IgD-negative memory B cell (primary cell): ENCODE results near the gene CLEC16A. TPM values are rescaled to one million over a fixed set of nuclear protein-coding genes. Genes with fewer than 3 reads are reported as not detected.
"Not testable (repeated sequence)": the region's sequence is repeated elsewhere in the genome, so short reads cannot be mapped to it uniquely, and the experiment has no call there.

Experiments
- H3K27ac Mint-ChIP-seq, 3 donors: one replicate each; pipeline ENCODE4 v1.8.0; 2020 to 2022; ENCODE audit warnings: mild to moderate bottlenecking in 3 of 3, mixed read lengths in 3 of 3, moderate library complexity in 1 of 3
- H3K27me3 Mint-ChIP-seq: one replicate; pipeline ENCODE4 v1.8.0; 2021; ENCODE audit warnings: mixed read lengths
- H3K36me3 Mint-ChIP-seq: one replicate; pipeline ENCODE4 v1.8.0; 2020; ENCODE audit warnings: mild to moderate bottlenecking, mixed read lengths
- H3K4me1 Mint-ChIP-seq, 3 donors: one replicate each; pipeline ENCODE4 v1.8.0; 2020 to 2022; ENCODE audit warnings: mixed read lengths in 3 of 3, mild to moderate bottlenecking in 1 of 3
- H3K4me3 Mint-ChIP-seq, 4 donors: one replicate each; pipeline ENCODE4 v1.8.0; 2020 to 2022; ENCODE audit warnings: mild to moderate bottlenecking in 4 of 4, mixed read lengths in 4 of 4, moderate library complexity in 3 of 4
- H3K9me3 Mint-ChIP-seq, 3 donors: one replicate each; pipeline ENCODE4 v1.8.0; 2020 to 2021; ENCODE audit warnings: mixed read lengths in 3 of 3, mild to moderate bottlenecking in 1 of 3
- polyA plus RNA-seq: library from polyadenylated mRNA; unstranded; fragments of 300-500 nt; fragmentation: Illumina TruSeq; gene quantifications from one replicate; pipeline ENCODE4 v1.2.3, GENCODE V29; 2021

Gene CLEC16A
- polyA plus RNA-seq, 1 donor from 2014 or later = 21.1 TPM

GRCh38 chr16:11097787-11098167 lies 153.4 kb downstream of the CLEC16A start:
- Mint-ChIP-seq H3K9me3 (no peaks in the 10 kb centered on the region), H3K27ac (peak overlapping the region in 2 of 3 donors; percentile 14 to 59), H3K4me3 (peak overlapping the region in 1 of 4 donors; percentile 52), H3K4me1 (peaks cover 31 to 39% (median 36%) of the 10 kb centered on the region in 3 donors), H3K27me3 (no peaks in the 10 kb centered on the region), H3K36me3 (peaks cover 9% of the 10 kb centered on the region)

GRCh38 chr16:11098601-11099390 lies 154.4 kb downstream of the CLEC16A start:
- peaks cover 9% of the 10 kb centered on the region for H3K36me3 Mint-ChIP-seq
- peaks cover 24 to 34% (median 30%) of the 10 kb centered on the region in 3 donors for H3K4me1 Mint-ChIP-seq
- no peaks in the 10 kb centered on the region for H3K27me3 Mint-ChIP-seq
- no peaks in the 10 kb centered on the region for H3K9me3 Mint-ChIP-seq
- no peak overlapping the region for H3K27ac Mint-ChIP-seq
- H3K4me3 Mint-ChIP-seq = no peak overlapping the region

GRCh38 chr16:11099672-11100205 lies 155.4 kb downstream of the CLEC16A start:
- Mint-ChIP-seq H3K36me3 (peaks cover 7% of the 10 kb centered on the region), H3K27ac (peak overlapping the region in 1 of 3 donors; percentile 73), H3K4me3 (peak overlapping the region in 2 of 4 donors; percentile 40 to 41), H3K27me3 (no peaks in the 10 kb centered on the region), H3K9me3 (no peaks in the 10 kb centered on the region), H3K4me1 (peaks cover 16 to 31% (median 28%) of the 10 kb centered on the region in 3 donors)

- peaks cover 6% of the 10 kb centered on the region for H3K36me3 Mint-ChIP-seq
- H3K9me3 Mint-ChIP-seq = no peaks in the 10 kb centered on the region
- H3K27me3 Mint-ChIP-seq = no peaks in the 10 kb centered on the region
- peak overlapping the region in 1 of 4 donors; percentile 41 for H3K4me3 Mint-ChIP-seq
- peaks cover 16 to 32% (median 30%) of the 10 kb centered on the region in 3 donors for H3K4me1 Mint-ChIP-seq
- H3K27ac Mint-ChIP-seq = peak overlapping the region in 1 of 3 donors; percentile 73
Measured at GRCh38 chr16:11100239-11100750, 155.9 kb downstream of the CLEC16A start.

- Mint-ChIP-seq H3K27me3 (no peaks in the 10 kb centered on the region), H3K4me3 (no peak overlapping the region), H3K27ac (peak overlapping the region in 1 of 3 donors; percentile 45), H3K4me1 (peaks cover 26 to 39% (median 37%) of the 10 kb centered on the region in 3 donors), H3K9me3 (no peaks in the 10 kb centered on the region), H3K36me3 (peaks cover 5% of the 10 kb centered on the region)
Measured at GRCh38 chr16:11101283-11101682, 156.9 kb downstream of the CLEC16A start.

- Mint-ChIP-seq H3K36me3 (peaks cover 5% of the 10 kb centered on the region), H3K27me3 (no peaks in the 10 kb centered on the region), H3K9me3 (no peaks in the 10 kb centered on the region), H3K27ac (peak overlapping the region in 1 of 3 donors; percentile 45), H3K4me3 (no peak overlapping the region), H3K4me1 (peaks cover 27 to 39% (median 37%) of the 10 kb centered on the region in 3 donors)
Measured at GRCh38 chr16:11101695-11102522, 157.5 kb downstream of the CLEC16A start.

- H3K4me1 Mint-ChIP-seq = peaks cover 25 to 39% (median 37%) of the 10 kb centered on the region in 3 donors
- H3K27me3 Mint-ChIP-seq = no peaks in the 10 kb centered on the region
Measured at GRCh38 chr16:11102523-11102898, 158.1 kb downstream of the CLEC16A start.

GRCh38 chr16:11103301-11103700 lies 158.9 kb downstream of the CLEC16A start:
- not testable (repeated sequence) for H3K9me3 Mint-ChIP-seq, H3K4me3 Mint-ChIP-seq, H3K27me3 Mint-ChIP-seq, H3K36me3 Mint-ChIP-seq
- H3K27ac Mint-ChIP-seq = peak overlapping the region in 2 of 3 donors; percentile 0 to 67
- H3K4me1 Mint-ChIP-seq = peaks cover 24 to 39% (median 37%) of the 10 kb centered on the region in 3 donors

More at GRCh38 chr16:11102523-11102898, 158.1 kb downstream of the CLEC16A start:
- no peaks in the 10 kb centered on the region for H3K9me3 Mint-ChIP-seq
- H3K36me3 Mint-ChIP-seq = peaks cover 3% of the 10 kb centered on the region
- H3K27ac Mint-ChIP-seq = no peak overlapping the region
- H3K4me3 Mint-ChIP-seq = peak overlapping the region in 1 of 4 donors; percentile 72

GRCh38 chr16:11104168-11105037 lies 160.0 kb downstream of the CLEC16A start:
- Mint-ChIP-seq H3K27me3 (no peaks in the 10 kb centered on the region), H3K36me3 (peaks cover 1% of the 10 kb centered on the region), H3K27ac (peak overlapping the region; percentile 18 to 59 (median 58)), H3K9me3 (no peaks in the 10 kb centered on the region), H3K4me3 (peak overlapping the region in 3 of 4 donors; percentile 16 to 70 (median 61)), H3K4me1 (peaks cover 24 to 39% (median 35%) of the 10 kb centered on the region in 3 donors)

GRCh38 chr16:11105038-11105903 lies 160.9 kb downstream of the CLEC16A start:
- Mint-ChIP-seq H3K36me3 (no peaks in the 10 kb centered on the region), H3K4me1 (peaks cover 24 to 31% (median 26%) of the 10 kb centered on the region in 3 donors), H3K9me3 (no peaks in the 10 kb centered on the region), H3K27ac (peak overlapping the region; percentile 18 to 59 (median 58)), H3K27me3 (no peaks in the 10 kb centered on the region), H3K4me3 (peak overlapping the region in 3 of 4 donors; percentile 50 to 70 (median 61))

GRCh38 chr16:11106726-11107125 lies 162.4 kb downstream of the CLEC16A start:
- no peaks in the 10 kb centered on the region for H3K9me3 Mint-ChIP-seq

GRCh38 chr16:11107780-11108465 lies 163.6 kb downstream of the CLEC16A start:
- Mint-ChIP-seq H3K27me3 (no peaks in the 10 kb centered on the region), H3K4me3 (no peak overlapping the region), H3K4me1 (peaks cover 18 to 24% (median 21%) of the 10 kb centered on the region in 3 donors), H3K36me3 (peaks cover 4% of the 10 kb centered on the region), H3K9me3 (no peaks in the 10 kb centered on the region), H3K27ac (no peak overlapping the region)

More at GRCh38 chr16:11106726-11107125, 162.4 kb downstream of the CLEC16A start:
- no peaks in the 10 kb centered on the region for H3K27me3 Mint-ChIP-seq
- peaks cover 21 to 24% (median 24%) of the 10 kb centered on the region in 3 donors for H3K4me1 Mint-ChIP-seq
- no peak overlapping the region for H3K27ac Mint-ChIP-seq
- no peak overlapping the region for H3K4me3 Mint-ChIP-seq
- H3K36me3 Mint-ChIP-seq = peaks cover 2% of the 10 kb centered on the region

- H3K36me3 Mint-ChIP-seq = peaks cover 4% of the 10 kb centered on the region
- no peaks in the 10 kb centered on the region for H3K9me3 Mint-ChIP-seq
- peaks cover 18 to 23% (median 21%) of the 10 kb centered on the region in 3 donors for H3K4me1 Mint-ChIP-seq
- H3K27ac Mint-ChIP-seq = no peak overlapping the region
- H3K27me3 Mint-ChIP-seq = no peaks in the 10 kb centered on the region
- H3K4me3 Mint-ChIP-seq = no peak overlapping the region
Measured at GRCh38 chr16:11108466-11108805, 164.1 kb downstream of the CLEC16A start.
